WTC11 (cell line): ENCODE data around the gene BCL2L12. TPM values are rescaled to one million over a fixed set of nuclear protein-coding genes. Genes with fewer than 3 reads are reported as not detected.

Experiments used
- ATAC-seq: fragments of 200-7000 bp; cut with Tn5 transposase; 2 replicates; pipeline ENCODE4 v1.10.0; 2021; ENCODE audit warnings: mild to moderate bottlenecking, moderate library complexity
- CTCF ChIA-PET: fragments of 300-600 bp; sonication (Branson Sonifier 250); formaldehyde crosslinking; loops from one replicate; lab custom pipeline; 2021; ENCODE audit warnings: antibody characterized with exemption; lab: Charles Lee
- POLR2A ChIA-PET: fragments of 350-600 bp; sonication (Branson Sonifier 250); formaldehyde crosslinking; loops from one replicate; lab custom pipeline; 2021; ENCODE audit warnings: antibody characterized with exemption; lab: Charles Lee
- DNase-seq: peaks from one replicate; pipeline ENCODE4 v3.0.0; 2021; ENCODE audit warnings: low spot score
- H3K27ac Mint-ChIP-seq: 2 replicates; pipeline ENCODE4 v1.8.0; 2021; ENCODE audit warnings: mixed read lengths
- H3K27me3 Mint-ChIP-seq: 2 replicates; pipeline ENCODE4 v1.8.0; 2021; ENCODE audit warnings: low read depth, mild to moderate bottlenecking, moderate library complexity, mixed read lengths
- H3K36me3 Mint-ChIP-seq: 2 replicates; pipeline ENCODE4 v1.8.0; 2021; ENCODE audit warnings: mixed read lengths
- H3K4me1 Mint-ChIP-seq: 2 replicates; pipeline ENCODE4 v1.8.0; 2022; ENCODE audit warnings: mixed read lengths
- H3K4me3 Mint-ChIP-seq: 2 replicates; pipeline ENCODE4 v1.8.0; 2021; ENCODE audit warnings: mild to moderate bottlenecking, moderate library complexity, mixed read lengths
- H3K9me3 Mint-ChIP-seq: 2 replicates; pipeline ENCODE4 v1.8.0; 2021; ENCODE audit warnings: mixed read lengths
- ATF1 ChIP-seq: sonication (generic); formaldehyde crosslinking; IDR thresholded peaks from 2 replicates; pipeline ENCODE4 v1.8.1; 2023; ENCODE audit warnings: mild to moderate bottlenecking, moderate library complexity, missing genetic modification reagents
- ATF2 ChIP-seq: sonication (generic); formaldehyde crosslinking; IDR thresholded peaks from 2 replicates; pipeline ENCODE4 v1.8.1; 2022; ENCODE audit warnings: low read depth, missing genetic modification reagents, borderline replicate concordance
- E2F5 ChIP-seq: sonication (generic); formaldehyde crosslinking; IDR thresholded peaks from 2 replicates; pipeline ENCODE4 v1.8.1; 2022; ENCODE audit warnings: mild to moderate bottlenecking, moderate library complexity, missing genetic modification reagents
- ELF4 ChIP-seq: sonication (generic); formaldehyde crosslinking; IDR thresholded peaks from 2 replicates; pipeline ENCODE4 v1.8.1; 2022; ENCODE audit warnings: low read depth, mild to moderate bottlenecking, moderate library complexity, missing genetic modification reagents
- FOXK1 ChIP-seq: sonication (generic); formaldehyde crosslinking; IDR thresholded peaks from 2 replicates; pipeline ENCODE4 v1.8.0; 2022; ENCODE audit warnings: mild to moderate bottlenecking, moderate library complexity, missing genetic modification reagents
- GRHL2 ChIP-seq: fragments of 250-450 bp; sonication (Bioruptor Pico); IDR thresholded peaks from 2 replicates; pipeline ENCODE4 v1.8.0; 2022; ENCODE audit warnings: mild to moderate bottlenecking, moderate library complexity; ENCODE audit not compliant: insufficient replicate concordance, severe bottlenecking
- MXD4 ChIP-seq: fragments of 250-450 bp; sonication (Bioruptor Pico); IDR thresholded peaks from 2 replicates; pipeline ENCODE4 v1.8.0; 2021; ENCODE audit warnings: mild to moderate bottlenecking, moderate library complexity, borderline replicate concordance
- NR3C1 ChIP-seq: sonication (generic); formaldehyde crosslinking; conservative IDR thresholded peaks from 2 replicates; pipeline ENCODE4 v1.8.1; 2023; ENCODE audit warnings: low read depth, mild to moderate bottlenecking, missing genetic modification reagents
- SP1 ChIP-seq: sonication (generic); formaldehyde crosslinking; conservative IDR thresholded peaks from 2 replicates; pipeline ENCODE4 v1.8.1; 2022; ENCODE audit warnings: missing genetic modification reagents
- ZBTB21 ChIP-seq: sonication (generic); formaldehyde crosslinking; IDR thresholded peaks from 2 replicates; pipeline ENCODE4 v1.8.1; 2023; ENCODE audit warnings: mild to moderate bottlenecking, missing genetic modification reagents, borderline replicate concordance
- ZNF396 ChIP-seq: fragments of 250-450 bp; sonication (Bioruptor Pico); IDR thresholded peaks from 2 replicates; pipeline ENCODE4 v1.8.0; 2021; ENCODE audit warnings: mild to moderate bottlenecking, moderate library complexity, borderline replicate concordance
- ZNF416 ChIP-seq: fragments of 250-450 bp; sonication (Bioruptor Pico); IDR thresholded peaks from 2 replicates; pipeline ENCODE4 v1.9.0; 2021; ENCODE audit warnings: mild to moderate bottlenecking, inconsistent platforms
- ZNF532 ChIP-seq: fragments of 250-450 bp; sonication (Bioruptor Pico); IDR thresholded peaks from 2 replicates; pipeline ENCODE4 v1.9.0; 2021; ENCODE audit warnings: mild to moderate bottlenecking, borderline replicate concordance
- total RNA-seq: library from RNA; stranded (reverse); gene quantifications from 3 replicates; pipeline ENCODE4 v1.2.3, GENCODE V29; 2021
- TF ChIP-seq, protein P1 (sequence below): sonication (generic); formaldehyde crosslinking; conservative IDR thresholded peaks from 2 replicates; pipeline ENCODE4 v1.8.1; 2023; ENCODE audit warnings: mild to moderate bottlenecking, low read depth, missing genetic modification reagents, moderate library complexity
- TF ChIP-seq, protein P2 (sequence below): sonication (generic); formaldehyde crosslinking; IDR thresholded peaks from 2 replicates; pipeline ENCODE4 v1.8.0; 2022; ENCODE audit warnings: mild to moderate bottlenecking, missing genetic modification reagents
- TF ChIP-seq, protein P3 (sequence below): fragments of 250-450 bp; sonication (Bioruptor Pico); conservative IDR thresholded peaks from 2 replicates; pipeline ENCODE4 v1.9.0; 2021; ENCODE audit warnings: mild to moderate bottlenecking
- TF ChIP-seq, protein P4 (sequence below): sonication (generic); formaldehyde crosslinking; IDR thresholded peaks from 2 replicates; pipeline ENCODE4 v1.8.1; 2022; ENCODE audit warnings: missing genetic modification reagents, borderline replicate concordance
- TF ChIP-seq, protein P5 (sequence below): sonication (generic); formaldehyde crosslinking; IDR thresholded peaks from 2 replicates; pipeline ENCODE4 v1.8.1; 2022; ENCODE audit warnings: mild to moderate bottlenecking, missing genetic modification reagents, moderate library complexity, borderline replicate concordance

BCL2L12 gene
- total RNA-seq, 1 experiment from 2014 or later = 146 TPM

DNA sequence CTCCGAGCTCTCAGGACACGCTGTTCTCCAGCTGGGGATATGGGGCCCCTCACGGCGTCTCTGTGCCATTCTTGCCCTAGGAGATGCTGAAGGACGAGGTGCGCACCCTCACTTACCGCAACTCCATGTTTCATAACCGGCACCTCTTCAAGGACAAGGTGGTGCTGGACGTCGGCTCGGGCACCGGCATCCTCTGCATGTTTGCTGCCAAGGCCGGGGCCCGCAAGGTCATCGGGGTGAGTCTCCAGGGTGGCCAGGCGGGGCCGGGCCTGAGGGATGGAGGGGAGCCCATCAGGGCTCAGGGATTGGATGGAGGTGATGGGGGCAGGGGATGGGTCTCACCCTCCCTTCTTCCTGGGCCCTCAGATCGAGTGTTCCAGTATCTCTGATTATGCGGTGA is 16.1 kb downstream of the BCL2L12 start (continued):
- TF ChIP-seq ATF2 (no peak), SP1 (CRISPR knock-in tag) (no peak), FOXK1 (no peak), E2F5 (CRISPR knock-in tag) (no peak)
- TF ChIP-seq, protein P1, sequence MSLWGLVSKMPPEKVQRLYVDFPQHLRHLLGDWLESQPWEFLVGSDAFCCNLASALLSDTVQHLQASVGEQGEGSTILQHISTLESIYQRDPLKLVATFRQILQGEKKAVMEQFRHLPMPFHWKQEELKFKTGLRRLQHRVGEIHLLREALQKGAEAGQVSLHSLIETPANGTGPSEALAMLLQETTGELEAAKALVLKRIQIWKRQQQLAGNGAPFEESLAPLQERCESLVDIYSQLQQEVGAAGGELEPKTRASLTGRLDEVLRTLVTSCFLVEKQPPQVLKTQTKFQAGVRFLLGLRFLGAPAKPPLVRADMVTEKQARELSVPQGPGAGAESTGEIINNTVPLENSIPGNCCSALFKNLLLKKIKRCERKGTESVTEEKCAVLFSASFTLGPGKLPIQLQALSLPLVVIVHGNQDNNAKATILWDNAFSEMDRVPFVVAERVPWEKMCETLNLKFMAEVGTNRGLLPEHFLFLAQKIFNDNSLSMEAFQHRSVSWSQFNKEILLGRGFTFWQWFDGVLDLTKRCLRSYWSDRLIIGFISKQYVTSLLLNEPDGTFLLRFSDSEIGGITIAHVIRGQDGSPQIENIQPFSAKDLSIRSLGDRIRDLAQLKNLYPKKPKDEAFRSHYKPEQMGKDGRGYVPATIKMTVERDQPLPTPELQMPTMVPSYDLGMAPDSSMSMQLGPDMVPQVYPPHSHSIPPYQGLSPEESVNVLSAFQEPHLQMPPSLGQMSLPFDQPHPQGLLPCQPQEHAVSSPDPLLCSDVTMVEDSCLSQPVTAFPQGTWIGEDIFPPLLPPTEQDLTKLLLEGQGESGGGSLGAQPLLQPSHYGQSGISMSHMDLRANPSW (CRISPR knock-in tag) = no peak
- TF ChIP-seq, protein P2, sequence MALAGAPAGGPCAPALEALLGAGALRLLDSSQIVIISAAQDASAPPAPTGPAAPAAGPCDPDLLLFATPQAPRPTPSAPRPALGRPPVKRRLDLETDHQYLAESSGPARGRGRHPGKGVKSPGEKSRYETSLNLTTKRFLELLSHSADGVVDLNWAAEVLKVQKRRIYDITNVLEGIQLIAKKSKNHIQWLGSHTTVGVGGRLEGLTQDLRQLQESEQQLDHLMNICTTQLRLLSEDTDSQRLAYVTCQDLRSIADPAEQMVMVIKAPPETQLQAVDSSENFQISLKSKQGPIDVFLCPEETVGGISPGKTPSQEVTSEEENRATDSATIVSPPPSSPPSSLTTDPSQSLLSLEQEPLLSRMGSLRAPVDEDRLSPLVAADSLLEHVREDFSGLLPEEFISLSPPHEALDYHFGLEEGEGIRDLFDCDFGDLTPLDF (CRISPR knock-in tag) = no peak
- TF ChIP-seq, protein P3, sequence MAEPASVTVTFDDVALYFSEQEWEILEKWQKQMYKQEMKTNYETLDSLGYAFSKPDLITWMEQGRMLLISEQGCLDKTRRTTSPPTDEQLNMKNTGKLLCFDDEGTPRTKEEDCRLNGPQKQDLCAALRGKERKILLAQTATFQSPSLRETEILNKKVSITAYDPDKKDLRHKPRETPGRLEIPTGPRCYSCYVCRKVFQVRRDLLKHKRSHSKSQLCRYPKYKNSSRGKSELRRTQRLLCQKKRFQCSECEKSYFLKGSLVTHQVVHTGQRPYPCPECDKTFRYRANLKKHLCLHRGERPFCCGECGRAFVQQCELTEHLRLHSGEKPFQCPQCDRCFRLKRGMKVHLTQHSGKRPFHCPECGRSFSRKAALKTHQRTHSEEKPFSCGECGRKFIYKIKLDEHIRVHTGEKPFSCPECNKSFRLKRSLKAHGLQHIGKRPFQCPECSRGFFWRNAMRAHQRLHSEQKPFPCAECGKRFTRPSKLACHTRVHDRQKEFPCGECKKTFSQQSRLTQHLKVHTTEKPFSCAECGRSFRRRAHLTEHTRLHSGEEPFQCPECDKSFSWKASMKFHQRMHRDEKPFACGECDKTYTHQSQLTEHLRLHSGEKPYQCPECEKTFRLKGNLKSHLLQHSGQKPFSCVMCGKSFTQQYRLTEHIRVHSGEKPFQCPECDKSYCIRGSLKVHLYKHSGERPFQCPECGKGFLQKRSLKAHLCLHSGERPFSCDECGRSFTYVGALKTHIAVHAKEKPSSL (CRISPR knock-in tag) = no peak
- TF ChIP-seq, all 79 proteins: peak for 0

DNA sequence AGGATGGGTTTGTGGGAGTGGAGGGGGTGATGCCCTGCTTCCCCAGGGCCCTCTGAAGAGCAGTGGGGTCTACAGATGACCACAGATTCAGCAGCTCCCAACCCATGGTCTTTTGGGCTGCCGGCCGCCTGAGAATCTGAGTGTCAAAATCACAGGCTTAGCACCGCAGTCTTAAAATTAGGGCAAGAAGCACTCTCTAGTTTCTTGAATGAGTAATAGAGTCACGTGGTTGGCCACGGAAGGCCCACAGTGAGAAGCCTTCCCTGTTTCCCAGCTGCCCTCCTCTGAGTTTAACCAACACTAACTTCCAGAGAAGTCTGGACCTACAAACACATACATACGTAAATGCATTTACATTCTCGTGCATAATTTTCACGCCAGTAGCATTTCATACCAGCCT is 16.5 kb downstream of the BCL2L12 start:
- POLR2A ChIA-PET = no interaction called here
- no peak overlapping the region for H3K27ac Mint-ChIP-seq
- H3K4me3 Mint-ChIP-seq = no peak overlapping the region
- ATAC-seq (no peak), DNase-seq (no peak)
- CTCF ChIA-PET = no interaction called here
- H3K36me3 Mint-ChIP-seq = peaks cover 50% of the 10 kb centered on the region
- peaks cover 43% of the 10 kb centered on the region for H3K4me1 Mint-ChIP-seq
- H3K9me3 Mint-ChIP-seq = no peaks in the 10 kb centered on the region
- no peaks in the 10 kb centered on the region for H3K27me3 Mint-ChIP-seq
- no peak for TF ChIP-seq ATF2
- no peak for TF ChIP-seq ZNF416
- no peak for TF ChIP-seq ELF4 (CRISPR knock-in tag)
- TF ChIP-seq ZNF532 (CRISPR knock-in tag) = no peak
- TF ChIP-seq, protein P4, sequence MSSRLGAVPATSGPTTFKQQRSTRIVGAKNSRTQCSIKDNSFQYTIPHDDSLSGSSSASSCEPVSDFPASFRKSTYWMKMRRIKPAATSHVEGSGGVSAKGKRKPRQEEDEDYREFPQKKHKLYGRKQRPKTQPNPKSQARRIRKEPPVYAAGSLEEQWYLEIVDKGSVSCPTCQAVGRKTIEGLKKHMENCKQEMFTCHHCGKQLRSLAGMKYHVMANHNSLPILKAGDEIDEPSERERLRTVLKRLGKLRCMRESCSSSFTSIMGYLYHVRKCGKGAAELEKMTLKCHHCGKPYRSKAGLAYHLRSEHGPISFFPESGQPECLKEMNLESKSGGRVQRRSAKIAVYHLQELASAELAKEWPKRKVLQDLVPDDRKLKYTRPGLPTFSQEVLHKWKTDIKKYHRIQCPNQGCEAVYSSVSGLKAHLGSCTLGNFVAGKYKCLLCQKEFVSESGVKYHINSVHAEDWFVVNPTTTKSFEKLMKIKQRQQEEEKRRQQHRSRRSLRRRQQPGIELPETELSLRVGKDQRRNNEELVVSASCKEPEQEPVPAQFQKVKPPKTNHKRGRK = no peak
- TF ChIP-seq GRHL2 (CRISPR knock-in tag) = no peak
- TF ChIP-seq ZBTB21 (CRISPR knock-in tag) = no peak
- TF ChIP-seq NR3C1 (CRISPR knock-in tag) = no peak
- TF ChIP-seq MXD4 = no peak
- no peak for TF ChIP-seq FOXK1
- TF ChIP-seq, protein P5, sequence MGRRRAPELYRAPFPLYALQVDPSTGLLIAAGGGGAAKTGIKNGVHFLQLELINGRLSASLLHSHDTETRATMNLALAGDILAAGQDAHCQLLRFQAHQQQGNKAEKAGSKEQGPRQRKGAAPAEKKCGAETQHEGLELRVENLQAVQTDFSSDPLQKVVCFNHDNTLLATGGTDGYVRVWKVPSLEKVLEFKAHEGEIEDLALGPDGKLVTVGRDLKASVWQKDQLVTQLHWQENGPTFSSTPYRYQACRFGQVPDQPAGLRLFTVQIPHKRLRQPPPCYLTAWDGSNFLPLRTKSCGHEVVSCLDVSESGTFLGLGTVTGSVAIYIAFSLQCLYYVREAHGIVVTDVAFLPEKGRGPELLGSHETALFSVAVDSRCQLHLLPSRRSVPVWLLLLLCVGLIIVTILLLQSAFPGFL = no peak
- no peak for TF ChIP-seq ATF1
- TF ChIP-seq ZNF396 (CRISPR knock-in tag) = no peak
